VCaP (cell line): ENCODE data around the gene PNPLA7.

Source experiments
- H3K27ac ChIP-seq: fragments of 450-650 bp; 2 replicates; pipeline ENCODE4 v1.5.1; 2017
- TF ChIP-seq, protein P1 (sequence below): fragments of 450-650 bp; conservative IDR thresholded peaks from 2 replicates; pipeline ENCODE4 v1.5.1; 2017; ENCODE audit warnings: mild to moderate bottlenecking, moderate library complexity

The PNPLA7 gene

GRCh38 chr9:137441289-137441934, 108.8 kb downstream of the PNPLA7 start, which contains the start of gene ENTPD8:
Gene ENTPD8, minus strand, starts transcription at chr9:137441357. Its CDS starts 3,072 bp downstream, at chr9:137438285.
- TF ChIP-seq, protein P1, sequence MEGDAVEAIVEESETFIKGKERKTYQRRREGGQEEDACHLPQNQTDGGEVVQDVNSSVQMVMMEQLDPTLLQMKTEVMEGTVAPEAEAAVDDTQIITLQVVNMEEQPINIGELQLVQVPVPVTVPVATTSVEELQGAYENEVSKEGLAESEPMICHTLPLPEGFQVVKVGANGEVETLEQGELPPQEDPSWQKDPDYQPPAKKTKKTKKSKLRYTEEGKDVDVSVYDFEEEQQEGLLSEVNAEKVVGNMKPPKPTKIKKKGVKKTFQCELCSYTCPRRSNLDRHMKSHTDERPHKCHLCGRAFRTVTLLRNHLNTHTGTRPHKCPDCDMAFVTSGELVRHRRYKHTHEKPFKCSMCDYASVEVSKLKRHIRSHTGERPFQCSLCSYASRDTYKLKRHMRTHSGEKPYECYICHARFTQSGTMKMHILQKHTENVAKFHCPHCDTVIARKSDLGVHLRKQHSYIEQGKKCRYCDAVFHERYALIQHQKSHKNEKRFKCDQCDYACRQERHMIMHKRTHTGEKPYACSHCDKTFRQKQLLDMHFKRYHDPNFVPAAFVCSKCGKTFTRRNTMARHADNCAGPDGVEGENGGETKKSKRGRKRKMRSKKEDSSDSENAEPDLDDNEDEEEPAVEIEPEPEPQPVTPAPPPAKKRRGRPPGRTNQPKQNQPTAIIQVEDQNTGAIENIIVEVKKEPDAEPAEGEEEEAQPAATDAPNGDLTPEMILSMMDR, result no peak
- H3K27ac ChIP-seq, result peak within 1 kb of the TSS; percentile 36; the same call in 1 of the 2 replicates

- H3K27ac ChIP-seq, result no peak overlapping the region
- TF ChIP-seq, protein P1, result no peak
Measured at GRCh38 chr9:137439158-137439714, 111.0 kb downstream of the PNPLA7 start.

DNA sequence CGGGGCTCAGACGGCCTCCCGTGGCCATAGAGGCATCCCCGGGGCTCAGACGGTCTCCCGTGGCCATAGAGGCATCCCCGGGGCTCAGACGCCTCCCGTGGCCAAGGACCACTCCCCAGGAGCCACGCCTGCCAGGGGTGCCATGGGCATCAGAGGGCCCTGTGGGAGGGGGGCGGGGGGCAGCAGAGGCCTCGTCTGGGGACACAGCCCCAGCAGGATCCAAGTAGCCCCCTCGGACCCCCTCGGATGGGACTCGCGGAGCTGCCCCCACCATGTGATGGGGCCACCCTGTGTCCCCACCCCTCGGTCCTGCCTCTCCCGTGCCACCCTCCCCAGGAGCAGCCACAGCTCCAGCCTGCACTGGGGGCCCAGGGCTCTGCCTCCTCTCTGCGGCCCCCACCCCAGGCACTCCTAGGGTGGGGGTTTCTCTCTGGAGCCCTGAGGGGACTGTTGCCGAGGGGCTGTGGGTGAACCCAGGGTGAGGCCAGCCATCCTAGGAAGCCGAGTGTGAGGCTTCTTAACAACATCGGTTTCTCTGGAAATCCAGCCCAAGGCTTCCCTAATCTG, 111.5 kb downstream of the PNPLA7 start:
- TF ChIP-seq, protein P1, result no peak
- H3K27ac ChIP-seq, result no peak overlapping the region

DNA sequence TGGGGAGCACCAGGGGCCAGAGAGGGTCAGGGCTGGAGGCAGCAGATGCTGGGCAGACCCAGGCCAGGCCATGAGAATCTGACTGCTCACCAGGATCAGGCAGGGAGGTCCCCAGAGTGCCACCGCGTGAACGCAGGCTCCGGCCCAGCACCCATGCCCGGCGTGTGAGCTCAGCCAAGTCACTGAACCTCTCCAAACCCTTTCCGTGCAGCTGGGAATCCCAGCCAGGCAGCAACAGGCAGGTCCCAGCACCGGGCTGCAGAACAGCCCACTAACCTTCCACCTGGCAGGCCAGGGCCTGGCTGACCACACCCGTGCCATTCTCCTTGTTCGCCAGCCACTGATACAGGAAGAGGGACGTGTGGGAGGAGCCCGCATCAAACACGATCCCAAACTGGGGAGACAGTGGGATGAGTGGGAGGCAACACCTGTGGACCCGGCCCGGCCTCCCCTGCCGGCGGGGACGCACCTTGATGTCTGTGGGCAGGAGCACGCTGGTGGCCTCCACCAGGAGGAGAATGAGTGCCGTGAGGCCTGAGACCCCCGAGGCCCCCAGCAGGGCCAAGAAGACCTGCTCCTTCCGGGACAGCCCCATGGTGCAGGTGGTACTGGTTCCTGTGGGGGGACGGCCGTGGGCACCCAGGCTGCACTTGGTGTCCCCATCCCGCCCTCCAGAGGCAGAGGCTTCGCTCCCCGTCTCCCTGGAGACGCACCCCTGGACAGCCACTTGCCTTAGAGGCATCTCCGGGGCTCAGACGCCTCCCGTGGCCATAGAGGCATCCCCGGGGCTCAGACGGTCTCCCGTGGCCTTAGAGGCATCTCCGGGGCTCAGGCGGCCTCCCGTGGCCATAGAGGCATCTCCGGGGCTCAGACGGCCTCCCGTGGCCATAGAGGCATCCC, 112.3 kb downstream of the PNPLA7 start:
- no peak overlapping the region for H3K27ac ChIP-seq
- TF ChIP-seq, protein P1, result no peak

DNA sequence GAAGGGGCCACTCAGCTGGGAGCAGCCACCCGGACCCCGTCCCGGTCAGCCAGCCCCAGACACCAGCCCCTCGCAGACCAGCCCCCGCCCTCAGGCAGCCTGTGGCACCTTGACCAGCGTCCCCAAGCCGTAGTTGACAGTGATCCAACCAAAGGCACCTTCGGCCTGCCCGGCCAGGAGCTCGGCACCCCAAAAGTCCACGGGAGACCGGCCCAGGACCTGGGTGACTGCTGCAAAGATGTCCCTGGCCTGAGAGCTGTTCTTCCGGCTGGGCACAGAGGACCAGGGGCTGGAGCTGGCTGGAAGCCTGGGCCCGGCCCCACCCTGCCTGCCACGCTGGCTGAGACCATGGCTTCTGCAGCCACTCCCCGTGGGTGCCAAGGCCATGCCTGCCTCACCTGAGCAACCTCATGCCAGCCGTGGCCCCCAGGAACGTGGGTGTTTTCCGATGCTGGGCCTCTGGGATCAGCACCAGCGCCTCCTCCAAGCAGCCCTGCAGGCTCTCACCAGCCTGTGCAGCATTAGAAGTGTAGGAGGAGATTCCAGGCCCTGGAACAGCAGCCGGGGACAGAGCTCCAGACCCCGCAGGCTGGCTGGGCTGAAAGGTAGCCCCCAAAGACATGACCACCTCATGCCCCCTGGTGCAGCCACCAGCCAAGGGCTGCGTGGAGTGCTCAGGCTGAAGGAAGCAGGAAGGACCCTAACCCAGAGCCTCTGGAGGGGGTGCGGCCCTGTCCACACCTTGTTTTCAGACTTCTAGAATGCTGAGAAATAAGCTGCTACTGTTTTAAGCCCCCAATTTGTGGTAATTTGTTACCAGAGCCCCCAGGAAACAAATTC, 113.2 kb downstream of the PNPLA7 start:
- no peak overlapping the region for H3K27ac ChIP-seq
- TF ChIP-seq, protein P1, result no peak

GRCh38 chr9:137435980-137436760, 114.0 kb downstream of the PNPLA7 start:
- TF ChIP-seq, protein P1, result no peak
- H3K27ac ChIP-seq, result no peak overlapping the region
